Measurements from ENCODE around the gene CMTM7. TPM values are rescaled to one million over a fixed set of nuclear protein-coding genes. Genes with fewer than 3 reads are reported as not detected.

The CMTM7 gene
- total RNA-seq, 1 donor from 2014 or later = 5.8 TPM

DNA sequence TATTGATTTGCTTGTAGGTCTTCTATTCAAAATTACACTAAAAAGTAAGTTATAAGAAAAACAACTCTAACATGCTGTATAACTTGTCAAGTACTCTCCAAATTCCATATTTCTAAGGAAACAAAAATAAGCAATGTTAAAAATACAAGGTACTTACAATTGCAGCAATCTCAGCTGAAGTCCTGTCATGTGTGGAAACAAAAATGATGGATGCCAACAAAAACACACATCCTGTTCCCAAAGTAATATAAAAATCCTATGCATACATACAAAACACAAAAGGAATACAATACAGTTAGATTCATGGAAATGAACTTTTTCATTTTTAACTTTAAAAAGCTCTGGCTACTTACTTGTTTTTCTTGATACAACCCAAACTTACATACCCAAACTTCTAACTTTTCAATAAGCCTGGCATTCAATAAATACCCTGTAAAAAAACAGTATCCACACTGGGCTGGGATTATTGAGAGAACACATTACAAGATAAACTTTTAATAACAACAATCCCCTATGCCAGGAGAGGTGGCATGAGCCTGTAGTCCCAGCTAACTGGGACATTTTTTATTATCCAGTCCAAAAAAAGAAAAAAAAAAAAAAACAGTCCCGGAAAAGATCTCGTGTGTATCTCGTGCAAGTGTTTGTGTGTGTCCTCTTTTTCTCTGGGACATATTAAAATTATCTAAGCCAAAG lies 96.3 kb downstream of the CMTM7 start:
- Histone ChIP-seq H3K27me3 (ENCODE audit: control insufficient read depth, insufficient read depth, low read length) (no peaks in the 10 kb centered on the region), H3K4me3 (ENCODE audit: low read depth, low read length) (no peak overlapping the region), H3K36me3 (ENCODE audit: control insufficient read depth, insufficient read depth, low read length) (peaks cover 4% of the 10 kb centered on the region)
- TF ChIP-seq CTCF (IDR thresholded peaks at IDR 0.05; ENCODE audit: insufficient read depth, low read length, severe bottlenecking) = no peak
- DNase-seq (ENCODE audit: low read depth) = no peak
- FAIRE-seq = no peak

DNA sequence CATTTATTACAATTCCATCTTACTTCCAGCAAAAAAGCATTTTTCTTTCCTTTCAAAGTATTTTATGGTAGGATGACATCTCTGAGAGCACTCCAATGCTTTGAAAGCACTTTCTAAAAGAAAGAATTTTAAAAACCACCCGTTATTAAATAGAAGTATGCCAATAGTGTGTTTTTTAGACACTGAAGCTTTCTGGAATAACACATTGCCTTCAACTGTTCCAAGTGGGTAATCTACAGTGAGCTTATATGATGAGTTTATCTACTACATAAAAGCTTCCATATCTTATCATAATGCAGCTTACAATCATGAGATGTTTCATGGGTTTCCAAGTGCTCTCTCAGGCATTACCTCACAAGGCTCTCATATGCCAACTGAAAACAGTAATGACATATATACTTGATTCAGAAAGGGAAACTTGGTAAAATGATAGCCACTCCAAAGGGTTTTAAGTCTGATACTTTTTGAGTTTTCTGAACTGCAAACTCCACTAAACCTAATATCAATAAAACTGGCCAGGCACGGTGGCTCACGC lies 96.9 kb downstream of the CMTM7 start:
- Histone ChIP-seq H3K27me3 (ENCODE audit: control insufficient read depth, insufficient read depth, low read length) (no peaks in the 10 kb centered on the region), H3K36me3 (ENCODE audit: control insufficient read depth, insufficient read depth, low read length) (peaks cover 4% of the 10 kb centered on the region), H3K4me3 (ENCODE audit: low read depth, low read length) (no peak overlapping the region)
- TF ChIP-seq CTCF (IDR thresholded peaks at IDR 0.05; ENCODE audit: insufficient read depth, low read length, severe bottlenecking) = no peak
- FAIRE-seq = no peak
- no peak for DNase-seq (ENCODE audit: low read depth)

DNA sequence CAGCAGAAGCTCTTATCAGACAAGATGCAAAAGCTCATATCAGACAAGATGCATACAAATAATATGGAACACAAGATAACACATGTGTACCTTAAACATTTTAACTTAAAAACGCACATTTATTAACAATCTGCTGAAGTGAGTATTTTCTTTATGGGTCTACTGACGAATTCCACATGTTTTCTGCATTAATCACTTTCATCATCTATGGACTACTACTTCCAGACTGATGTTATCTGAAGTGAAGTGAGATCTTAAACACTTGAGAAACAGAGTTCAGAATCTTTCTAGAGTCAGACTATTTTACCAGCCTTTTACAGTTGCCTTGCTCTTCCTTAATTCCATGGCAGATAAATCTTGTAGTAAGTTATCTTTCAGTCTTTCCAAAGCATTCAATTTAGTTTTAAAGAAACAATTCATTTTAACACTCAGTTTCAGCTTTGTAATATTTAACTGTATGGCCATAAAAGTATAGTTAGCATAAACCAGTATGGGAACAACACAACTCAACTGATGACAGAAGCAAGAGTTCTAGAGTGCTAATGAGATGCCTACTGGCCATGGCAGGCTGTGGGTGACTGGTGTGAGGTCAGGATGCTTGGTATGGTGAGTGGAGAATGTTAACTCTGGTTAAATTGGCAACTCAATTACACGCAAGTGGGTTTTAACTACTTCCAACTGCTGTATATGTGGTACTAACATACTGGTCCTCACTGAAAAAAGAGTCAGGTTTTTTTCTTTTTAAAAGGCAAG lies 101.2 kb downstream of the CMTM7 start:
- DNase-seq (ENCODE audit: low read depth) = no peak
- H3K36me3 ChIP-seq (ENCODE audit: control insufficient read depth, insufficient read depth, low read length) = no peaks in the 10 kb centered on the region
- H3K27me3 ChIP-seq (ENCODE audit: control insufficient read depth, insufficient read depth, low read length) = no peaks in the 10 kb centered on the region
- no peak for TF ChIP-seq CTCF (IDR thresholded peaks at IDR 0.05; ENCODE audit: insufficient read depth, low read length, severe bottlenecking)
- no peak for FAIRE-seq
- no peak overlapping the region for H3K4me3 ChIP-seq (ENCODE audit: low read depth, low read length)

DNA sequence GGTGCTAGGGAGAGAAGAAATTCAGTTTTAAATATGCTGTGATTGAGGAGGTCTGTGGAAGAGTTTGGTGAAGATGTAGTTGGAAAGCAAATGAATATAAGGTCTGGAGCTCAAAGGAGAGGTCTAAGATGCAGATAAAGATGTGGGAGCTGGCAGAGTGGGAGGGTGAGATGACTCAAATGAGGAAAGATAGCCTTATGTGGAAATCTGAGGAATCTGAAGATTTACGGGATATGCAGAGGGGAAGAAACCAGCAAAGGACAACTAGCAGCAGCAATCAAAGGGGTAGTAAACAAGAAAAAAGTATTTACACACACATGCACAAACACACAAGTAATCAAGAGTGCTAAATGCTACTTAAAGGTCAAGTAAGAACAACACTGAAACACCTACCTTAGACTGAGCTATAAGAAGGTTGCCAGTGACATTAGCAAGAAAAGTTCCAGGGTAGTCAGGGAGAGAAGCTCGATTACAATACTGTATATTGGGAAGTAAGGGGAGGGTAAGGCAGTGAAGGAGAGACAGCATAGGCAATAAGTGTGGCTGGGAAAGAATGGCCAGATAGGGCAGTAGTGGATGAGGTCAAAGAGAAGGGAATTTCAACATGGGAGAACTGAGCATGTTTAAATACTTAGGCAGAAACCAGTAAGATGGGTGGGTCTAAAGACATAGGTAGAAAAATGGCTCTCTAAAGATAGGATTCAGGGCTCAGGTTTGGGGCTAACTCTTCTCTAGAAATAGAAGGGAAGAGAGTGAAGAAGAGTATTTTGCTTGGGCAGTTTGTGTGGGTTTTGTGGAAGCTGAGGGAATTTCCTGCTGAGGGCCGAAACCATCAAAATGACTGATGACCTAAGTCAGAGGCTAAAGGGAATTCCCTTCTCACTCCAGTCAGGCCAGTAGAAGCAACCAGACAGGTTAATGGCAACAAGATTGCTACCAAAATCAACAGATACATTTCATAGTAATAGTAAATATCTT lies 102.1 kb downstream of the CMTM7 start:
- DNase-seq (ENCODE audit: low read depth) = peak; percentile 40
- TF ChIP-seq CTCF (IDR thresholded peaks at IDR 0.05; ENCODE audit: insufficient read depth, low read length, severe bottlenecking) = no peak
- no peaks in the 10 kb centered on the region for H3K36me3 ChIP-seq (ENCODE audit: control insufficient read depth, insufficient read depth, low read length)
- no peak for FAIRE-seq
- no peak overlapping the region for H3K4me3 ChIP-seq (ENCODE audit: low read depth, low read length)
- H3K27me3 ChIP-seq (ENCODE audit: control insufficient read depth, insufficient read depth, low read length) = no peaks in the 10 kb centered on the region

DNA sequence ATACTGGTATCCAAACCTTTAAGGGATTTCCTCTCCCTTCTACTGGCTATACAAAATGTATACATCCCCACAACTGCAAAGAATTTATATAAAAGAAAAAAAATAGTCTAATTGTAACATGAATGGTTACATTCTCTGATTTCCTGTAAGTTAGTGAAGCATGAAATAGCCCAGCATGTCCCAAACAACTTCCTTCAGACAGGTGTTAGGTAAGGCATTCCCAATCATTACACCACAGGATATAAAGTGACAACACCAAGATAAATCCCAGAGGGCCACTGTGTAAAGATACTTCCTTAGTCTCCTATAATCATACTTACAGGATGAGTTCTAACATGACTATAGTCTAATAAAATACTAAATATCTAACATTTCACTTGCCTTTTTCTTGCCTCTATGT lies 103.4 kb downstream of the CMTM7 start:
- Histone ChIP-seq H3K36me3 (ENCODE audit: control insufficient read depth, insufficient read depth, low read length) (no peaks in the 10 kb centered on the region), H3K4me3 (ENCODE audit: low read depth, low read length) (no peak overlapping the region), H3K27me3 (ENCODE audit: control insufficient read depth, insufficient read depth, low read length) (no peaks in the 10 kb centered on the region)
- TF ChIP-seq CTCF (IDR thresholded peaks at IDR 0.05; ENCODE audit: insufficient read depth, low read length, severe bottlenecking) = no peak
- FAIRE-seq (no peak), DNase-seq (ENCODE audit: low read depth) (peak; percentile 16)
